Hepatic stellate cell (primary cell): ENCODE data around the gene SLC6A14.

Source experiments
- DNase-seq: peaks from one replicate; pipeline ENCODE4 v3.0.0; 2011; ENCODE audit warnings: low spot score

SLC6A14 gene

GRCh38 chrX:116436358-116436816, at the start of gene SLC6A14:
TSS of gene SLC6A14 (plus strand) at chrX:116436606. CDS start at chrX:116436710, 104 bp downstream.
- DNase-seq: no peak

- no peak for DNase-seq
Observed at GRCh38 chrX:116395752-116396151, 40.7 kb upstream of the SLC6A14 start.

GRCh38 chrX:116399681-116400080, 36.7 kb upstream of the SLC6A14 start:
- no peak for DNase-seq

GRCh38 chrX:116409219-116409618, 27.2 kb upstream of the SLC6A14 start:
- DNase-seq: no peak

GRCh38 chrX:116413273-116413672, 23.1 kb upstream of the SLC6A14 start:
- no peak for DNase-seq

- DNase-seq: no peak
Observed at GRCh38 chrX:116417214-116417613, 19.2 kb upstream of the SLC6A14 start.

- DNase-seq: no peak
Observed at GRCh38 chrX:116417968-116418367, 18.4 kb upstream of the SLC6A14 start.

GRCh38 chrX:116427978-116428377, 8.4 kb upstream of the SLC6A14 start:
- no peak for DNase-seq

GRCh38 chrX:116435597-116435996, 809 bp upstream of the SLC6A14 start:
- DNase-seq: no peak

- DNase-seq: no peak
Observed at GRCh38 chrX:116449156-116449555, 12.8 kb downstream of the SLC6A14 start.

GRCh38 chrX:116462822-116463221, 26.4 kb downstream of the SLC6A14 start, which contains the start of gene CT83:
TSS of gene CT83 (minus strand) at chrX:116462976. CDS start at chrX:116462856, 120 bp downstream.
- DNase-seq: no peak

GRCh38 chrX:116480059-116480458, 43.7 kb downstream of the SLC6A14 start:
- DNase-seq: no peak

- DNase-seq: no peak
Observed at GRCh38 chrX:116490104-116490503, 53.7 kb downstream of the SLC6A14 start.

GRCh38 chrX:116493271-116493670, 56.9 kb downstream of the SLC6A14 start:
- DNase-seq: no peak

GRCh38 chrX:116499780-116500179, 63.4 kb downstream of the SLC6A14 start:
- no peak for DNase-seq
